K562 (cell line): ENCODE measurements around the gene OBSCN. TPM values are rescaled to one million over a fixed set of nuclear protein-coding genes. Genes with fewer than 3 reads are reported as not detected.

Source experiments
- ATAC-seq: fragments of 200-7000 bp; cut with Tn5 transposase; 3 replicates; pipeline ENCODE4 v1.9.1; 2020; ENCODE audit warnings: moderate library complexity
- BruUV-seq: library from RNA; stranded (reverse); fragments of 400-500 nt; replicated peaks from 2 replicates; lab custom pipeline; 2021; lab: Mats Ljungman, UMichigan
- CTCF ChIA-PET: fragments of 300-600 bp; formaldehyde crosslinking; extraction: SDS; loops from one replicate; lab custom pipeline; 2021; ENCODE audit warnings: low intra/inter-chr PET ratio; lab: Yijun Ruan, JAX
- POLR2A ChIA-PET: fragments of 300-600, 350-650 bp; sonication (Branson Sonifier 250); formaldehyde crosslinking; extraction: SDS; loops from one replicate; lab custom pipeline; 2021; ENCODE audit warnings: antibody characterized with exemption, inconsistent platforms; lab: Yijun Ruan, JAX
- DNase-seq, 4 experiments: peaks; one replicate each; pipeline versions ENCODE4 v3.0.0 to v3.0.0-alpha.2; 2011 to 2018; ENCODE audit warnings: low spot score in 3 of 4, mixed read lengths in 3 of 4; ENCODE audit errors: extremely low read depth in 1 of 4
- FAIRE-seq: peaks from 2 replicates; lab custom pipeline; 2011; peaks lifted over from hg19 to GRCh38; lab: Jason Lieb, UNC
- H2AFZ ChIP-seq: 2 replicates; pipeline ENCODE4 v1.6.0; 2011; ENCODE audit warnings: low read depth, low read length, control low read depth, inconsistent platforms
- H3K27ac ChIP-seq: fragments of 200-600 bp; 3 replicates; pipeline ENCODE4 v1.8.0; 2011; ENCODE audit warnings: low read depth, mild to moderate bottlenecking, control low read depth, inconsistent platforms, low read length, moderate library complexity, mixed read lengths; ENCODE audit errors: extremely low read depth
- H3K27me3 ChIP-seq, 2 experiments: fragments of 300-600 bp in 1 of 2; 2 replicates in 1 of 2; 3 replicates in 1 of 2; pipeline versions ENCODE4 v1.6.0 to v1.8.0; 2011; ENCODE audit warnings: inconsistent platforms in 2 of 2, low read length in 2 of 2, mild to moderate bottlenecking in 1 of 2, mixed read lengths in 1 of 2, moderate library complexity in 1 of 2; ENCODE audit not compliant: control insufficient read depth in 2 of 2, insufficient read depth in 2 of 2
- H3K36me3 ChIP-seq: fragments of 300-600 bp; 3 replicates; pipeline ENCODE4 v1.8.0; 2011; ENCODE audit warnings: mild to moderate bottlenecking, low read length, inconsistent platforms; ENCODE audit not compliant: control insufficient read depth, insufficient read depth
- H3K4me1 ChIP-seq, 2 experiments: fragments of 200-600 bp in 1 of 2; replicated peaks in 1 of 2; 2 replicates in 1 of 2; 3 replicates in 1 of 2; pipeline versions ENCODE4 v1.5.1 to v1.8.0; 2011; ENCODE audit warnings: inconsistent platforms in 2 of 2, low read length in 2 of 2, mild to moderate bottlenecking in 1 of 2, mixed read lengths in 1 of 2, moderate library complexity in 1 of 2; ENCODE audit not compliant: control insufficient read depth in 2 of 2, insufficient read depth in 2 of 2
- H3K4me2 ChIP-seq: 2 replicates; pipeline ENCODE4 v1.6.1; 2011; ENCODE audit warnings: low read length, control low read depth, inconsistent platforms, mixed read lengths; ENCODE audit not compliant: insufficient read depth
- H3K4me3 ChIP-seq: fragments of 200-600 bp; sonication (generic), shearing (Covaris generic); 2 replicates; pipeline ENCODE4 v1.5.1; 2016; ENCODE audit warnings: control low read depth, inconsistent platforms
- H3K79me2 ChIP-seq: fragments of 200-600 bp; 3 replicates; pipeline ENCODE4 v1.8.0; 2011; ENCODE audit warnings: low read length, inconsistent platforms; ENCODE audit not compliant: control insufficient read depth, insufficient read depth
- H3K9ac ChIP-seq, 2 experiments: 2 replicates each; pipeline versions ENCODE4 v1.6.0 to v1.6.1; 2011; ENCODE audit warnings: low read depth in 2 of 2, low read length in 2 of 2, control low read depth in 1 of 2, inconsistent platforms in 1 of 2, mild to moderate bottlenecking in 1 of 2, mixed read lengths in 1 of 2; ENCODE audit not compliant: insufficient read depth in 1 of 2
- H3K9me1 ChIP-seq: one replicate; pipeline ENCODE4 v1.6.0; 2011; ENCODE audit warnings: inconsistent platforms, mild to moderate bottlenecking, low read length, moderate library complexity; ENCODE audit not compliant: control insufficient read depth, insufficient read depth
- H3K9me3 ChIP-seq: replicated peaks from 2 replicates; pipeline ENCODE4 v1.5.1; 2011; ENCODE audit warnings: low read depth, low read length, inconsistent platforms; ENCODE audit not compliant: control insufficient read depth, insufficient read depth
- H4K20me1 ChIP-seq: replicated peaks from 2 replicates; pipeline ENCODE4 v1.6.1; 2011; ENCODE audit warnings: low read length, inconsistent platforms, mixed read lengths; ENCODE audit not compliant: control insufficient read depth, insufficient read depth
- CBX3 ChIP-seq, 2 experiments: IDR thresholded peaks; 1 replicate in 1 of 2; 2 replicates in 1 of 2; pipeline ENCODE4 v1.6.1; 2012; ENCODE audit warnings: inconsistent platforms in 2 of 2, low read length in 2 of 2, borderline replicate concordance in 1 of 2, control low read depth in 1 of 2
- RFX7 ChIP-seq: fragments of 250-450 bp; sonication (Bioruptor Pico); IDR thresholded peaks from 2 replicates; pipeline ENCODE4 v1.5.1; 2021; ENCODE audit warnings: mild to moderate bottlenecking
- WGBS: fragments of 100-300 bp; shearing (Covaris generic); methylation state at CpG from one replicate; pipeline ENCODE4 v1.1.6; 2016; ENCODE audit warnings: low coverage, mixed read lengths; ENCODE audit not compliant: insufficient coverage; ENCODE audit errors: missing lambda C conversion rate; 5-methylcytosine and 5-hydroxymethylcytosine counted together
- in situ Hi-C: fragments of 300-500 bp; cut with MboI; formaldehyde crosslinking; loops from 4 replicates; pipeline ENCODE4 v1.15.0; 2018; ENCODE audit warnings: inconsistent platforms, mixed read lengths
- intact Hi-C: fragments of 100-400 bp; cut with micrococcal nuclease; formaldehyde crosslinking; loops from 2 replicates; pipeline ENCODE4 v1.14.2; 2022
- polyA plus RNA-seq, 8 experiments: library from polyadenylated mRNA; depleted of rRNA in 4 of 8; stranded (reverse) in 5 of 8; unstranded in 3 of 8; fragments of >200 nt; fragmentation: Nextera tagmentation in 2 of 8; fragmentation: Illumina TruSeq in 1 of 8; extraction: Ambion mirVana in 2 of 8; extraction: Trizol in 1 of 8; gene quantifications; 2 replicates each; pipeline versions ENCODE4 v1.2.1 to v1.2.3, GENCODE V29; 2011 to 2014; ENCODE audit warnings: inconsistent platforms in 1 of 8, missing spikeins in 1 of 8
- total RNA-seq, 7 experiments: library from RNA; depleted of rRNA in 6 of 7; stranded (reverse); fragments of >200 nt in 6 of 7; fragmentation: Illumina TruSeq in 2 of 7; extraction: Trizol in 2 of 7; gene quantifications; 2 replicates each; pipeline versions ENCODE4 v1.2.1 to v1.2.3, GENCODE V29; 2011 to 2021; ENCODE audit warnings: low replicate concordance in 1 of 7
- TF ChIP-seq, protein P1 (sequence below): fragments of 450-650 bp; IDR thresholded peaks from 2 replicates; pipeline ENCODE4 v1.6.1; 2018; ENCODE audit warnings: mild to moderate bottlenecking, low read depth; ENCODE audit not compliant: partially characterized antibody
- TF ChIP-seq, protein P2 (sequence below): sonication (generic); formaldehyde crosslinking; IDR thresholded peaks from 2 replicates; pipeline ENCODE4 v1.8.1; 2023; ENCODE audit warnings: mild to moderate bottlenecking, missing genetic modification reagents
- TF ChIP-seq, protein P3 (sequence below): fragments of 450-650 bp; formaldehyde crosslinking; IDR thresholded peaks from 2 replicates; pipeline ENCODE4 v1.4.0; 2022; ENCODE audit warnings: missing genetic modification characterization

The OBSCN gene
- total and polyA plus RNA-seq, 9 of the 15 experiments (the other 6 are each of a cell fraction or from before 2014, with no cell fraction given) = 0.18 to 19.7 (median 3.6) TPM

DNA sequence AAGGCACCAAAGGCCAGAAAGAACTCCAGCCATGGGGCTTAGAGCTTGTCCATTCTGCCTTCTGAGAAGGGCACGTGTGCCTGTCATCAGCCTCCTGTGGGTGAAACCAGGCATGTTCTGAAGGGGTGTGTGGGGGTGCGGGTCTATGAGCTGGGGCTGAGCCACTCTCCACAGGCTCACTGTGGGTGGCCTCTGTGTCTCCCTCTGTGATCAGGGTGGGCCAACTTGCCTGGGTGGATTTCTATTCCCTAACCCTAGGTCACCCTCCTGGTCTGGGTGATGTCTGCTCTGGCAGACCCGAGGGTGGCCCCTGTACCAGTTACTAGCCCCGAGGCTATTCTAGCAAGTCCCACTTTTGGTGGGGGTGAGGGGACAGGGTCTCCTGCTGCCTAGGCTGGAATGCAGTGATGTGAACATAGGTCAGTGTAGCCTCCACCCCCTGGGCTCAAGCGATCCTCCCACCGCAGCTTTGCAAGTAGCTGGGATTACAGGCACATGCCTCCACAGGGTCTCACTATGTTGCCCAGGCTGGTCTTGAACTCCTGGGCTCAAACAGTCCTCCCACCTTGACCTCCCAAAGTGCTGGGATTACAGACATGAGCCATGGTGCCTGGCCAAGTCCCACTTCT, 104.4 kb downstream of the OBSCN start:
- BruUV-seq = no TSS peak
- CTCF ChIA-PET = no interaction called here

More for the DNA sequence above, 104.4 kb downstream of the OBSCN start:
- no peaks in the 10 kb centered on the region for H3K9me1 ChIP-seq
- no peak overlapping the region for H3K9ac ChIP-seq
- POLR2A ChIA-PET = no interaction called here
- peaks cover 33 to 62% of the 10 kb centered on the region in 2 experiments; a peak in 4 of 5 replicates for H3K27me3 ChIP-seq
- intact Hi-C loops (no loop called here), in situ Hi-C loops (no loop called here)
- no peak for ATAC-seq
- H3K4me1 ChIP-seq = peaks cover 0 to 30% of the 10 kb centered on the region in 2 experiments; a peak in 1 of 5 replicates
- no peak for DNase-seq
- no peak overlapping the region for H3K4me3 ChIP-seq
- no peaks in the 10 kb centered on the region for H3K36me3 ChIP-seq
- no peak overlapping the region for H2AFZ ChIP-seq
- TF ChIP-seq RFX7 (CRISPR knock-in tag) (no peak), CBX3 (IDR thresholded peaks at IDR 0.05; ENCODE audit: borderline replicate concordance in 1 of 2, low read length in 2 of 2) (0 out of 3 replicates have a peak, but pooled peaks of 1 of the 2 experiments have one; percentile 27)
- TF ChIP-seq, protein P1, sequence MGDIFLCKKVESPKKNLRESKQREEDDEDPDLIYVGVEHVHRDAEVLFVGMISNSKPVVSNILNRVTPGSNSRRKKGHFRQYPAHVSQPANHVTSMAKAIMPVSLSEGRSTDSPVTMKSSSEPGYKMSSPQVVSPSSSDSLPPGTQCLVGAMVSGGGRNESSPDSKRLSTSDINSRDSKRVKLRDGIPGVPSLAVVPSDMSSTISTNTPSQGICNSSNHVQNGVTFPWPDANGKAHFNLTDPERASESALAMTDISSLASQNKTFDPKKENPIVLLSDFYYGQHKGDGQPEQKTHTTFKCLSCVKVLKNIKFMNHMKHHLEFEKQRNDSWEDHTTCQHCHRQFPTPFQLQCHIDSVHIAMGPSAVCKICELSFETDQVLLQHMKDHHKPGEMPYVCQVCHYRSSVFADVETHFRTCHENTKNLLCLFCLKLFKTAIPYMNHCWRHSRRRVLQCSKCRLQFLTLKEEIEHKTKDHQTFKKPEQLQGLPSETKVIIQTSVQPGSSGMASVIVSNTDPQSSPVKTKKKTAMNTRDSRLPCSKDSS = no peak
- TF ChIP-seq, protein P2, sequence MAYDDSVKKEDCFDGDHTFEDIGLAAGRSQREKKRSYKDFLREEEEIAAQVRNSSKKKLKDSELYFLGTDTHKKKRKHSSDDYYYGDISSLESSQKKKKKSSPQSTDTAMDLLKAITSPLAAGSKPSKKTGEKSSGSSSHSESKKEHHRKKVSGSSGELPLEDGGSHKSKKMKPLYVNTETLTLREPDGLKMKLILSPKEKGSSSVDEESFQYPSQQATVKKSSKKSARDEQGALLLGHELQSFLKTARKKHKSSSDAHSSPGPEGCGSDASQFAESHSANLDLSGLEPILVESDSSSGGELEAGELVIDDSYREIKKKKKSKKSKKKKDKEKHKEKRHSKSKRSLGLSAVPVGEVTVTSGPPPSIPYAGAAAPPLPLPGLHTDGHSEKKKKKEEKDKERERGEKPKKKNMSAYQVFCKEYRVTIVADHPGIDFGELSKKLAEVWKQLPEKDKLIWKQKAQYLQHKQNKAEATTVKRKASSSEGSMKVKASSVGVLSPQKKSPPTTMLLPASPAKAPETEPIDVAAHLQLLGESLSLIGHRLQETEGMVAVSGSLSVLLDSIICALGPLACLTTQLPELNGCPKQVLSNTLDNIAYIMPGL (CRISPR knock-in tag) = no peak
- TF ChIP-seq, protein P3, sequence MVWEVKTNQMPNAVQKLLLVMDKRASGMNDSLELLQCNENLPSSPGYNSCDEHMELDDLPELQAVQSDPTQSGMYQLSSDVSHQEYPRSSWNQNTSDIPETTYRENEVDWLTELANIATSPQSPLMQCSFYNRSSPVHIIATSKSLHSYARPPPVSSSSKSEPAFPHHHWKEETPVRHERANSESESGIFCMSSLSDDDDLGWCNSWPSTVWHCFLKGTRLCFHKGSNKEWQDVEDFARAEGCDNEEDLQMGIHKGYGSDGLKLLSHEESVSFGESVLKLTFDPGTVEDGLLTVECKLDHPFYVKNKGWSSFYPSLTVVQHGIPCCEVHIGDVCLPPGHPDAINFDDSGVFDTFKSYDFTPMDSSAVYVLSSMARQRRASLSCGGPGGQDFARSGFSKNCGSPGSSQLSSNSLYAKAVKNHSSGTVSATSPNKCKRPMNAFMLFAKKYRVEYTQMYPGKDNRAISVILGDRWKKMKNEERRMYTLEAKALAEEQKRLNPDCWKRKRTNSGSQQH (CRISPR knock-in tag) = no peak
- H3K4me2 ChIP-seq = no peak overlapping the region
- H3K79me2 ChIP-seq = no peaks in the 10 kb centered on the region
- no peak overlapping the region for H3K27ac ChIP-seq
- FAIRE-seq = no peak
- H3K9me3 ChIP-seq = peaks cover 4% of the 10 kb centered on the region; the same call in 1 of the 2 replicates
- 5% methylated on average over 6 of the region's 6 CpGs for whole genome bisulfite sequencing
- H4K20me1 ChIP-seq = no peaks in the 10 kb centered on the region
